ENCODE data around the gene PPIH. TPM values are rescaled to one million over a fixed set of nuclear protein-coding genes. Genes with fewer than 3 reads are reported as not detected.
"Not testable (repeated sequence)": the region's sequence is repeated elsewhere in the genome, so short reads cannot be mapped to it uniquely, and the experiment has no call there.

Gene PPIH
- polyA plus RNA-seq (ENCODE audit: insufficient read length) = 37.9 TPM

GRCh38 chr1:42657981-42658876, at the start of gene PPIH:
Gene PPIH, plus strand, starts transcription at chr1:42658423. Its CDS starts 24 bp downstream, at chr1:42658447.
- peak; percentile 86 for DNase-seq (ENCODE audit: low read depth)

GRCh38 chr1:42613803-42614131, 44.5 kb upstream of the PPIH start:
- no peak for DNase-seq (ENCODE audit: low read depth)

- DNase-seq (ENCODE audit: low read depth) = no peak
Measured at GRCh38 chr1:42618866-42619265, 39.4 kb upstream of the PPIH start.

- DNase-seq (ENCODE audit: low read depth) = no peak
Measured at GRCh38 chr1:42620307-42620706, 37.9 kb upstream of the PPIH start.

GRCh38 chr1:42621180-42621579, 37.0 kb upstream of the PPIH start:
- DNase-seq (ENCODE audit: low read depth) = not testable (repeated sequence)

GRCh38 chr1:42627205-42627604, 31.0 kb upstream of the PPIH start:
- DNase-seq (ENCODE audit: low read depth) = not testable (repeated sequence)

- DNase-seq (ENCODE audit: low read depth) = no peak
Measured at GRCh38 chr1:42639116-42639515, 19.1 kb upstream of the PPIH start.

- no peak for DNase-seq (ENCODE audit: low read depth)
Measured at GRCh38 chr1:42646056-42646455, 12.2 kb upstream of the PPIH start.

GRCh38 chr1:42657201-42657600, 1.0 kb upstream of the PPIH start:
- no peak for DNase-seq (ENCODE audit: low read depth)

GRCh38 chr1:42658877-42659337, 684 bp downstream of the PPIH start:
- no peak for DNase-seq (ENCODE audit: low read depth)

GRCh38 chr1:42660907-42661500, 2.8 kb downstream of the PPIH start:
- DNase-seq (ENCODE audit: low read depth) = no peak

- DNase-seq (ENCODE audit: low read depth) = no peak
Measured at GRCh38 chr1:42669936-42670335, 11.7 kb downstream of the PPIH start.

GRCh38 chr1:42670425-42670824, 12.2 kb downstream of the PPIH start:
- no peak for DNase-seq (ENCODE audit: low read depth)

GRCh38 chr1:42674214-42674613, 16.0 kb downstream of the PPIH start:
- no peak for DNase-seq (ENCODE audit: low read depth)

GRCh38 chr1:42674682-42675081, 16.5 kb downstream of the PPIH start:
- DNase-seq (ENCODE audit: low read depth) = no peak

GRCh38 chr1:42675467-42675866, 17.2 kb downstream of the PPIH start:
- no peak for DNase-seq (ENCODE audit: low read depth)

- DNase-seq (ENCODE audit: low read depth) = no peak
Measured at GRCh38 chr1:42676534-42677087, 18.4 kb downstream of the PPIH start.

- no peak for DNase-seq (ENCODE audit: low read depth)
Measured at GRCh38 chr1:42679364-42679983, 21.3 kb downstream of the PPIH start.

GRCh38 chr1:42680055-42680454, 21.8 kb downstream of the PPIH start:
- no peak for DNase-seq (ENCODE audit: low read depth)

GRCh38 chr1:42680921-42681683, 22.9 kb downstream of the PPIH start:
- DNase-seq (ENCODE audit: low read depth) = no peak

GRCh38 chr1:42681741-42682483, 23.7 kb downstream of the PPIH start, which contains the start of gene YBX1:
Gene YBX1, plus strand, starts transcription at chr1:42682418. Its CDS starts 148 bp downstream, at chr1:42682566.
- DNase-seq (ENCODE audit: low read depth) = peak; percentile 98

Measured in forelimb muscle (tissue), 1 donor.